IPS-NIHi7 (cell line): ENCODE results near the gene ARL5A.

ENCODE experiments used
- DNase-seq: peaks from one replicate; pipeline ENCODE4 v3.0.0; 2012; ENCODE audit warnings: mixed read lengths; ENCODE audit errors: extremely low spot score

Gene ARL5A

GRCh38 chr2:151766437-151767153 is 61.6 kb downstream of the ARL5A start:
- DNase-seq = no peak

GRCh38 chr2:151765760-151766410 is 62.3 kb downstream of the ARL5A start:
- peak; percentile 29 for DNase-seq

GRCh38 chr2:151762694-151763093 is 65.5 kb downstream of the ARL5A start:
- DNase-seq = no peak

GRCh38 chr2:151761687-151762086 is 66.5 kb downstream of the ARL5A start:
- DNase-seq = no peak

- no peak for DNase-seq
Measured at GRCh38 chr2:151761193-151761592, 67.0 kb downstream of the ARL5A start.

- DNase-seq = peak; percentile 31
Measured at GRCh38 chr2:151760139-151760650, 68.0 kb downstream of the ARL5A start.

- no peak for DNase-seq
Measured at GRCh38 chr2:151758744-151759143, 69.5 kb downstream of the ARL5A start.

- DNase-seq = no peak
Measured at GRCh38 chr2:151757861-151758260, 70.4 kb downstream of the ARL5A start.

- no peak for DNase-seq
Measured at GRCh38 chr2:151756820-151757219, 71.4 kb downstream of the ARL5A start.

- no peak for DNase-seq
Measured at GRCh38 chr2:151754253-151754897, 73.8 kb downstream of the ARL5A start.

- DNase-seq = no peak
Measured at GRCh38 chr2:151753540-151753939, 74.7 kb downstream of the ARL5A start.
